ENCODE results near the gene NFU1.

NFU1 gene

DNA sequence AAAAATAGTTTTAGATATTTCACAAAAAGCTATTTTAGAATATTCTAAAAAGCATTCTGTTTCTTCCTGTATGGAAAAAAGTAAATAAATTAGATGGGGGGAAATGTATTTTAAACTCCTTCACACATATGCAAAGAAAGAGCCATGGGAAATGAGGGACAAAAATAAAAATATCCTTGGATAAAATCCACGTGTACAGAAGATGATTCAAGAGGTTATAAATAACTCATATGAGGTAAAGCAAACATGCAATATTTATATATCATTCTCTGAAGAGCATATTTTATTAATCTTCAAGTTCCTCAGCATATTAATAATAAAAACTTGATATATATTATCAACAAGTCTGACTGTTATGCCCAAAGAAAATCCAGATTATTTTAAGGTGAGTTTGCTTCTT, 41.4 kb downstream of the NFU1 start:
- Histone ChIP-seq H2BK5ac (ENCODE audit: low read depth, low read length, poor library complexity, severe bottlenecking) (no peak overlapping the region), H3K27me3 (ENCODE audit: control insufficient read depth in 1 of 2, insufficient read depth in 1 of 2, low read length in 2 of 2) (no peaks in the 10 kb centered on the region), H3K4me1 (ENCODE audit: control insufficient read depth, insufficient read depth, low read depth, low read length) (peaks cover 4% of the 10 kb centered on the region), H4K91ac (ENCODE audit: low read length) (no peak overlapping the region), H3K14ac (ENCODE audit: low read length in 2 of 2) (no peak overlapping the region), H2BK12ac (ENCODE audit: low read length in 2 of 2) (no peak overlapping the region), H2AK5ac (ENCODE audit: low read length, severe bottlenecking) (no peak overlapping the region), H3K18ac (ENCODE audit: low read depth in 1 of 2, low read length in 2 of 2) (no peak overlapping the region), H3K23ac (ENCODE audit: low read length in 2 of 2) (no peak overlapping the region), H3K4ac (ENCODE audit: low read depth in 1 of 2, low read length in 2 of 2) (no peak overlapping the region), H2BK15ac (ENCODE audit: low read depth, poor library complexity, severe bottlenecking) (no peak overlapping the region), H2BK120ac (ENCODE audit: low read depth, low read length) (no peak overlapping the region), H3K79me1 (replicated peaks; ENCODE audit: low read length, poor library complexity, severe bottlenecking) (peaks cover 2% of the 10 kb centered on the region), H3K4me2 (ENCODE audit: low read length, poor library complexity, severe bottlenecking) (no peak overlapping the region), H3K36me3 (ENCODE audit: control insufficient read depth in 1 of 2, insufficient read depth in 2 of 2, low read depth in 1 of 2, low read length in 2 of 2) (peaks cover 15 to 44% of the 10 kb centered on the region in 2 experiments), H2AFZ (ENCODE audit: low read depth, low read length) (no peak overlapping the region), H3K9me3 (ENCODE audit: control insufficient read depth, low read length) (no peaks in the 10 kb centered on the region), H3K4me3 (ENCODE audit: insufficient read depth in 1 of 2, low read depth in 1 of 2, low read length in 2 of 2) (no peak overlapping the region), H3K27ac (ENCODE audit: low read length, poor library complexity, severe bottlenecking) (no peak overlapping the region), H4K8ac (ENCODE audit: low read length) (no peak overlapping the region), H3K9ac (ENCODE audit: low read length) (no peak overlapping the region)
- no peak for DNase-seq
- no CpG with 5 or more reads among the region's 1 CpG for WGBS

- H2BK5ac ChIP-seq (ENCODE audit: low read depth, low read length, poor library complexity, severe bottlenecking) = no peak overlapping the region
- H3K27ac ChIP-seq (ENCODE audit: low read length, poor library complexity, severe bottlenecking) = no peak overlapping the region
- peaks cover 2% of the 10 kb centered on the region for H3K79me1 ChIP-seq (replicated peaks; ENCODE audit: low read length, poor library complexity, severe bottlenecking)
- no peak overlapping the region for H2BK12ac ChIP-seq (ENCODE audit: low read length in 2 of 2)
- H2BK120ac ChIP-seq (ENCODE audit: low read depth, low read length) = no peak overlapping the region
- H3K4me3 ChIP-seq (ENCODE audit: insufficient read depth in 1 of 2, low read depth in 1 of 2, low read length in 2 of 2) = no peak overlapping the region
- no peak overlapping the region for H3K18ac ChIP-seq (ENCODE audit: low read depth in 1 of 2, low read length in 2 of 2)
- no peak overlapping the region for H3K9ac ChIP-seq (ENCODE audit: low read length)
- no peak overlapping the region for H2BK15ac ChIP-seq (ENCODE audit: low read depth, poor library complexity, severe bottlenecking)
- H3K27me3 ChIP-seq (ENCODE audit: control insufficient read depth in 1 of 2, insufficient read depth in 1 of 2, low read length in 2 of 2) = no peaks in the 10 kb centered on the region
- H4K91ac ChIP-seq (ENCODE audit: low read length) = no peak overlapping the region
- no peak overlapping the region for H3K23ac ChIP-seq (ENCODE audit: low read length in 2 of 2)
- no peak overlapping the region for H4K8ac ChIP-seq (ENCODE audit: low read length)
- no peak overlapping the region for H3K14ac ChIP-seq (ENCODE audit: low read length in 2 of 2)
- H3K9me3 ChIP-seq (ENCODE audit: control insufficient read depth, low read length) = no peaks in the 10 kb centered on the region
- H3K4ac ChIP-seq (ENCODE audit: low read depth in 1 of 2, low read length in 2 of 2) = no peak overlapping the region
- H3K4me2 ChIP-seq (ENCODE audit: low read length, poor library complexity, severe bottlenecking) = no peak overlapping the region
- H2AK5ac ChIP-seq (ENCODE audit: low read length, severe bottlenecking) = no peak overlapping the region
- DNase-seq = no peak
- no peak overlapping the region for H2AFZ ChIP-seq (ENCODE audit: low read depth, low read length)
- H3K36me3 ChIP-seq (ENCODE audit: control insufficient read depth in 1 of 2, insufficient read depth in 2 of 2, low read depth in 1 of 2, low read length in 2 of 2) = peaks cover 14 to 32% of the 10 kb centered on the region in 2 experiments
- H3K4me1 ChIP-seq (ENCODE audit: control insufficient read depth, insufficient read depth, low read depth, low read length) = peaks cover 4% of the 10 kb centered on the region
Measured at GRCh38 chr2:69393963-69394362, 43.3 kb downstream of the NFU1 start.

DNA sequence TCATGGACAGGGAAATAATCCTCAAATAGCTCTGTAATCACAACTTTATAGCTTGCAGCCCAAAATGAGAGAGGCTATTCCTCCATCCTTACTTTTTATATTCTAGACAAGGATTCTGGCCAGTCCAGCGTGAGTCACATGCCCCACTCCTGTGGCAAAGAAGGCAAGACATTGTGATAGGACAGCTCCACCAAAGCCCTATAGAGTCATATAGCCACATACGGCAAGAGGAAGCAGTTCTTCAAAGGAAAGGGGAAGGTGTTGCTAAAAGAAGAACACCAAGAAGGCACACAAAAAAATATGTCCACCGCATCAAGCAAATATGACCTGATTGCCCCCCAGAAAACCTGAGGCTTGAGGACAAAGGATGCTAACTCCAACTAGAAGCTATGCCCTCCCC, 46.8 kb downstream of the NFU1 start:
- Histone ChIP-seq H4K91ac (ENCODE audit: low read length) (no peak overlapping the region), H3K23ac (ENCODE audit: low read length in 2 of 2) (no peak overlapping the region), H2BK120ac (ENCODE audit: low read depth, low read length) (no peak overlapping the region), H3K18ac (ENCODE audit: low read depth in 1 of 2, low read length in 2 of 2) (no peak overlapping the region), H2AK5ac (ENCODE audit: low read length, severe bottlenecking) (no peak overlapping the region), H3K79me1 (replicated peaks; ENCODE audit: low read length, poor library complexity, severe bottlenecking) (no peaks in the 10 kb centered on the region), H2BK5ac (ENCODE audit: low read depth, low read length, poor library complexity, severe bottlenecking) (no peak overlapping the region), H3K14ac (ENCODE audit: low read length in 2 of 2) (no peak overlapping the region), H3K4ac (ENCODE audit: low read depth in 1 of 2, low read length in 2 of 2) (no peak overlapping the region), H2BK12ac (ENCODE audit: low read length in 2 of 2) (no peak overlapping the region), H3K27ac (ENCODE audit: low read length, poor library complexity, severe bottlenecking) (no peak overlapping the region), H3K4me3 (ENCODE audit: insufficient read depth in 1 of 2, low read depth in 1 of 2, low read length in 2 of 2) (no peak overlapping the region), H3K9ac (ENCODE audit: low read length) (no peak overlapping the region), H4K8ac (ENCODE audit: low read length) (no peak overlapping the region), H3K27me3 (ENCODE audit: control insufficient read depth in 1 of 2, insufficient read depth in 1 of 2, low read length in 2 of 2) (no peaks in the 10 kb centered on the region), H2BK15ac (ENCODE audit: low read depth, poor library complexity, severe bottlenecking) (no peak overlapping the region), H3K36me3 (ENCODE audit: control insufficient read depth in 1 of 2, insufficient read depth in 2 of 2, low read depth in 1 of 2, low read length in 2 of 2) (peaks cover 10 to 17% of the 10 kb centered on the region in 2 experiments), H3K9me3 (ENCODE audit: control insufficient read depth, low read length) (no peaks in the 10 kb centered on the region), H3K4me1 (ENCODE audit: control insufficient read depth, insufficient read depth, low read depth, low read length) (peaks cover 2% of the 10 kb centered on the region), H2AFZ (ENCODE audit: low read depth, low read length) (no peak overlapping the region), H3K4me2 (ENCODE audit: low read length, poor library complexity, severe bottlenecking) (no peak overlapping the region)
- DNase-seq = no peak
- 100% methylated on average over 3 of the region's 3 CpGs for WGBS

DNA sequence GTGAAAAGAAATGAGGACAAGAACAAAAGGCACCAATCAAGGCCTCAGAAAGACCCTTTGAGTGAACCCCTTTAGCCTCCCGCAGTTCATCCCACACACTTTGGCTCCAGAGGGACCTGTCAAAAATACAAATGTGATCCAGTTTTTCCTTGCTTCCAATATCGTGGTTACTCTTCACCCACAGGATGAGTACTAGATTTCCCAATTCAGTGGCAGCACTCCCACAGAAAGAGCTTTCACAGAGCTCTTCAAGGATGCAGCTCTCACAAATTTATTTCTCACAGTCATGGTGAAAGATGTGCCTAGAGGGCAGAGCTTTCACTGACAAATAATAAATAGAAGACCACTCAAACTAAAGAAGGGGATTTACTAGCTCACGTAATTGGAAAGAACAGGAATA, 47.2 kb downstream of the NFU1 start:
- H3K79me1 ChIP-seq (replicated peaks; ENCODE audit: low read length, poor library complexity, severe bottlenecking) = no peaks in the 10 kb centered on the region
- H3K9me3 ChIP-seq (ENCODE audit: control insufficient read depth, low read length) = no peaks in the 10 kb centered on the region
- 95% methylated on average over 3 of the region's 3 CpGs for WGBS
- no peak overlapping the region for H3K9ac ChIP-seq (ENCODE audit: low read length)
- no peak overlapping the region for H3K27ac ChIP-seq (ENCODE audit: low read length, poor library complexity, severe bottlenecking)
- no peak overlapping the region for H3K18ac ChIP-seq (ENCODE audit: low read depth in 1 of 2, low read length in 2 of 2)
- DNase-seq = no peak
- H3K36me3 ChIP-seq (ENCODE audit: control insufficient read depth in 1 of 2, insufficient read depth in 2 of 2, low read depth in 1 of 2, low read length in 2 of 2) = peaks cover 10 to 16% of the 10 kb centered on the region in 2 experiments
- no peak overlapping the region for H3K4me3 ChIP-seq (ENCODE audit: insufficient read depth in 1 of 2, low read depth in 1 of 2, low read length in 2 of 2)
- no peak overlapping the region for H2BK15ac ChIP-seq (ENCODE audit: low read depth, poor library complexity, severe bottlenecking)
- no peak overlapping the region for H3K4me2 ChIP-seq (ENCODE audit: low read length, poor library complexity, severe bottlenecking)
- no peak overlapping the region for H3K4ac ChIP-seq (ENCODE audit: low read depth in 1 of 2, low read length in 2 of 2)
- no peak overlapping the region for H2BK120ac ChIP-seq (ENCODE audit: low read depth, low read length)
- H3K14ac ChIP-seq (ENCODE audit: low read length in 2 of 2) = no peak overlapping the region
- H2BK5ac ChIP-seq (ENCODE audit: low read depth, low read length, poor library complexity, severe bottlenecking) = no peak overlapping the region
- H2AK5ac ChIP-seq (ENCODE audit: low read length, severe bottlenecking) = no peak overlapping the region
- peaks cover 3% of the 10 kb centered on the region for H3K4me1 ChIP-seq (ENCODE audit: control insufficient read depth, insufficient read depth, low read depth, low read length)
- H2BK12ac ChIP-seq (ENCODE audit: low read length in 2 of 2) = no peak overlapping the region
- H4K8ac ChIP-seq (ENCODE audit: low read length) = no peak overlapping the region
- no peak overlapping the region for H3K23ac ChIP-seq (ENCODE audit: low read length in 2 of 2)
- no peak overlapping the region for H4K91ac ChIP-seq (ENCODE audit: low read length)
- no peaks in the 10 kb centered on the region for H3K27me3 ChIP-seq (ENCODE audit: control insufficient read depth in 1 of 2, insufficient read depth in 1 of 2, low read length in 2 of 2)
- no peak overlapping the region for H2AFZ ChIP-seq (ENCODE audit: low read depth, low read length)

Data from mesenchymal stem cell (in vitro differentiated cells and primary cell).